ENCODE results near the gene SORCS3. TPM values are rescaled to one million over a fixed set of nuclear protein-coding genes. Genes with fewer than 3 reads are reported as not detected.

The SORCS3 gene
- total RNA-seq, 1 donor from 2014 or later: 1.00 TPM

DNA sequence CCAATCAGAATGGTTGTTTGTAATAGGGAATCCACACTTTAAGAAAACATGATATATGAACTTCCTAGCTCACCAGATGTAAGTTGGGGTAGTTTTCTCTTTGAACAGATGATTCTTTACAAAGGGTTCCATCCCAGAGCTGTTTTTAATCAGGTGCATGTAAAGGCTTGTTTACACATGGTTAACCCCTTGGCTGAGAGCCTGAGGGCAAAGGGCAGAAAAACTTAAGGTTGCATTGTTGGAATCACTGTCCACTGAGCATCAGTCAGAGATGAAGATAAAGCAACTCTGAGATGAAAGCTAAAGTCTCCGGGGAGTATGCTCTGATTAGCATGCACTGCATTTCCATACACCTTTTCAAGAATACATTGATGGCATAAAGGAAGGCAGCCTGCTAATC lies 518.2 kb downstream of the SORCS3 start:
- Mint-ChIP-seq H3K9me3 (ENCODE audit: unreplicated experiment) (no peaks in the 10 kb centered on the region), H3K4me3 (ENCODE audit: unreplicated experiment) (no peak overlapping the region), H3K27ac (ENCODE audit: unreplicated experiment) (no peak overlapping the region), H3K4me1 (ENCODE audit: low read depth, unreplicated experiment) (no peaks in the 10 kb centered on the region), H3K27me3 (ENCODE audit: low read depth, unreplicated experiment) (peaks cover 20% of the 10 kb centered on the region), H3K36me3 (ENCODE audit: low read depth, unreplicated experiment) (no peaks in the 10 kb centered on the region)
- H4K20me1 ChIP-seq (ENCODE audit: insufficient read depth, low read length): no peaks in the 10 kb centered on the region
- DNase-seq (ENCODE audit: low read depth) (no peak), FAIRE-seq (no peak)
- no peaks in the 10 kb centered on the region for H3K4me1 ChIP-seq (ENCODE audit: insufficient read depth, low read length)
- H3K4me3 ChIP-seq (ENCODE audit: insufficient read depth, low read depth, low read length): no peak overlapping the region
- H3K36me3 ChIP-seq (ENCODE audit: insufficient read depth, low read length): no peaks in the 10 kb centered on the region
- no peak overlapping the region for H3K9ac ChIP-seq (ENCODE audit: low read length)
- H3K4me2 ChIP-seq (ENCODE audit: low read length): no peak overlapping the region
- H3K27me3 ChIP-seq (ENCODE audit: insufficient read depth, low read length): no peaks in the 10 kb centered on the region
- no peak overlapping the region for H3K27ac ChIP-seq (ENCODE audit: low read depth, low read length)
- no peaks in the 10 kb centered on the region for H3K79me2 ChIP-seq (ENCODE audit: insufficient read depth, low read length)
- H2AFZ ChIP-seq (ENCODE audit: low read depth, low read length): no peak overlapping the region
- H3K9me3 ChIP-seq (ENCODE audit: insufficient read depth, low read depth, low read length): no peaks in the 10 kb centered on the region
- TF ChIP-seq, protein P1, sequence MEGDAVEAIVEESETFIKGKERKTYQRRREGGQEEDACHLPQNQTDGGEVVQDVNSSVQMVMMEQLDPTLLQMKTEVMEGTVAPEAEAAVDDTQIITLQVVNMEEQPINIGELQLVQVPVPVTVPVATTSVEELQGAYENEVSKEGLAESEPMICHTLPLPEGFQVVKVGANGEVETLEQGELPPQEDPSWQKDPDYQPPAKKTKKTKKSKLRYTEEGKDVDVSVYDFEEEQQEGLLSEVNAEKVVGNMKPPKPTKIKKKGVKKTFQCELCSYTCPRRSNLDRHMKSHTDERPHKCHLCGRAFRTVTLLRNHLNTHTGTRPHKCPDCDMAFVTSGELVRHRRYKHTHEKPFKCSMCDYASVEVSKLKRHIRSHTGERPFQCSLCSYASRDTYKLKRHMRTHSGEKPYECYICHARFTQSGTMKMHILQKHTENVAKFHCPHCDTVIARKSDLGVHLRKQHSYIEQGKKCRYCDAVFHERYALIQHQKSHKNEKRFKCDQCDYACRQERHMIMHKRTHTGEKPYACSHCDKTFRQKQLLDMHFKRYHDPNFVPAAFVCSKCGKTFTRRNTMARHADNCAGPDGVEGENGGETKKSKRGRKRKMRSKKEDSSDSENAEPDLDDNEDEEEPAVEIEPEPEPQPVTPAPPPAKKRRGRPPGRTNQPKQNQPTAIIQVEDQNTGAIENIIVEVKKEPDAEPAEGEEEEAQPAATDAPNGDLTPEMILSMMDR (IDR thresholded peaks at IDR 0.05; ENCODE audit: insufficient read depth, low read depth, low read length): no peak
- TF ChIP-seq EZH2 (IDR thresholded peaks at IDR 0.05; ENCODE audit: insufficient read depth, low read length): no peak

DNA sequence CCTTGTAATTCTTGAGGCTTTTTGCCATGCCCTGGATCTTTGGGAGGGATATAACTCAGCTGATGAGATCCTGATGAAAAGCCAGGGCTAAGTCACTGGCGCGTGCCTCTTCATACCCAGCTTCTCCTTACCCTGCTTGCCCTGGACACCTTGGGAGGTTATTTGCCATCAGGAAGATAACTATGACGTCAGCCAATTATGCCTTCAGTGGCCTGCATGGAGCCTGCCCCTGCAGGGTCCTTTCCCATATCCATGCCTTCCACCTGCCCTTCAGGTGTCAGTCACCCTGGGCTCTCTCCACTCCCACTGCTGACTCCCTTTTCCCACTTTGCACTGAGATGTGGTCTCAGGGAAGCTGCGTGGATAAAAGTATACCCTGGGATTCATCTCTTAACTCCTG lies 520.1 kb downstream of the SORCS3 start:
- Histone ChIP-seq H3K9ac (ENCODE audit: low read length) (no peak overlapping the region), H3K79me2 (ENCODE audit: insufficient read depth, low read length) (no peaks in the 10 kb centered on the region), H3K4me3 (ENCODE audit: insufficient read depth, low read depth, low read length) (no peak overlapping the region), H4K20me1 (ENCODE audit: insufficient read depth, low read length) (no peaks in the 10 kb centered on the region), H3K36me3 (ENCODE audit: insufficient read depth, low read length) (no peaks in the 10 kb centered on the region), H3K27ac (ENCODE audit: low read depth, low read length) (no peak overlapping the region), H3K4me2 (ENCODE audit: low read length) (no peak overlapping the region), H3K9me3 (ENCODE audit: insufficient read depth, low read depth, low read length) (no peaks in the 10 kb centered on the region), H3K27me3 (ENCODE audit: insufficient read depth, low read length) (no peaks in the 10 kb centered on the region), H2AFZ (ENCODE audit: low read depth, low read length) (no peak overlapping the region), H3K4me1 (ENCODE audit: insufficient read depth, low read length) (no peaks in the 10 kb centered on the region)
- H3K9me3 Mint-ChIP-seq (ENCODE audit: unreplicated experiment): no peaks in the 10 kb centered on the region
- DNase-seq (ENCODE audit: low read depth) (no peak), FAIRE-seq (no peak)
- no peaks in the 10 kb centered on the region for H3K36me3 Mint-ChIP-seq (ENCODE audit: low read depth, unreplicated experiment)
- peaks cover 18% of the 10 kb centered on the region for H3K27me3 Mint-ChIP-seq (ENCODE audit: low read depth, unreplicated experiment)
- H3K4me3 Mint-ChIP-seq (ENCODE audit: unreplicated experiment): no peak overlapping the region
- H3K4me1 Mint-ChIP-seq (ENCODE audit: low read depth, unreplicated experiment): no peaks in the 10 kb centered on the region
- H3K27ac Mint-ChIP-seq (ENCODE audit: unreplicated experiment): no peak overlapping the region
- no peak for TF ChIP-seq EZH2 (IDR thresholded peaks at IDR 0.05; ENCODE audit: insufficient read depth, low read length)
- TF ChIP-seq, protein P1 (IDR thresholded peaks at IDR 0.05; ENCODE audit: insufficient read depth, low read depth, low read length): no peak

DNA sequence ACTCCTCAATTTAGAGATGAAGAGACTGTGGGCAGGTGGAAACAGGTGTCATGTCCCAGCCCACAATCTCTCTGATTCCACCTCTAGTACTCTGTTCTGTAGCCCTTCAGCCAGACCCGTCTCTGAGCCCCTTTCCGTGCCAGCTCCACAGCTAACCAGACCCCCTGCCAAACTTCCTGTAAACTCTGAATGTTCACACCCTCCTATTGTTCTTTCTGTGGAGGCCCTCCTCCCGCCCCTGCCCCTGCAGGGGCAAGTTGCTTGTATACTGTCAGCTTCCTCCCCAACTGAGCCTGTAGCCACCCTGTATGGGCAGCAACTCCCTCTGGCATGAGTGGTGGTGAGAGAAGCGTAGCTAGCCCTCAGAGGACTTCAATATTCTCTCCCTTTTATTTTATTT lies 520.7 kb downstream of the SORCS3 start:
- FAIRE-seq (no peak), DNase-seq (ENCODE audit: low read depth) (no peak)
- no peaks in the 10 kb centered on the region for H3K36me3 Mint-ChIP-seq (ENCODE audit: low read depth, unreplicated experiment)
- H3K4me3 ChIP-seq (ENCODE audit: insufficient read depth, low read depth, low read length): no peak overlapping the region
- H3K27ac Mint-ChIP-seq (ENCODE audit: unreplicated experiment): peak overlapping the region; percentile 31
- TF ChIP-seq EZH2 (IDR thresholded peaks at IDR 0.05; ENCODE audit: insufficient read depth, low read length): no peak
- TF ChIP-seq, protein P1 (IDR thresholded peaks at IDR 0.05; ENCODE audit: insufficient read depth, low read depth, low read length): no peak
- no peaks in the 10 kb centered on the region for H3K4me1 Mint-ChIP-seq (ENCODE audit: low read depth, unreplicated experiment)
- H3K4me2 ChIP-seq (ENCODE audit: low read length): no peak overlapping the region
- H3K9me3 Mint-ChIP-seq (ENCODE audit: unreplicated experiment): no peaks in the 10 kb centered on the region
- H3K27ac ChIP-seq (ENCODE audit: low read depth, low read length): no peak overlapping the region
- no peaks in the 10 kb centered on the region for H3K36me3 ChIP-seq (ENCODE audit: insufficient read depth, low read length)
- H3K27me3 Mint-ChIP-seq (ENCODE audit: low read depth, unreplicated experiment): peaks cover 15% of the 10 kb centered on the region
- no peak overlapping the region for H3K4me3 Mint-ChIP-seq (ENCODE audit: unreplicated experiment)
- H3K9ac ChIP-seq (ENCODE audit: low read length): no peak overlapping the region
- H4K20me1 ChIP-seq (ENCODE audit: insufficient read depth, low read length): no peaks in the 10 kb centered on the region
- no peaks in the 10 kb centered on the region for H3K9me3 ChIP-seq (ENCODE audit: insufficient read depth, low read depth, low read length)
- H3K27me3 ChIP-seq (ENCODE audit: insufficient read depth, low read length): no peaks in the 10 kb centered on the region
- H2AFZ ChIP-seq (ENCODE audit: low read depth, low read length): no peak overlapping the region
- no peaks in the 10 kb centered on the region for H3K79me2 ChIP-seq (ENCODE audit: insufficient read depth, low read length)
- H3K4me1 ChIP-seq (ENCODE audit: insufficient read depth, low read length): no peaks in the 10 kb centered on the region
